NCI-H146 (cell line): ENCODE measurements around the gene LZIC.

ENCODE experiments used
- DNase-seq: peaks from one replicate; lab custom pipeline; 2025; lab: John Stamatoyannopoulos, UW

LZIC gene

DNA sequence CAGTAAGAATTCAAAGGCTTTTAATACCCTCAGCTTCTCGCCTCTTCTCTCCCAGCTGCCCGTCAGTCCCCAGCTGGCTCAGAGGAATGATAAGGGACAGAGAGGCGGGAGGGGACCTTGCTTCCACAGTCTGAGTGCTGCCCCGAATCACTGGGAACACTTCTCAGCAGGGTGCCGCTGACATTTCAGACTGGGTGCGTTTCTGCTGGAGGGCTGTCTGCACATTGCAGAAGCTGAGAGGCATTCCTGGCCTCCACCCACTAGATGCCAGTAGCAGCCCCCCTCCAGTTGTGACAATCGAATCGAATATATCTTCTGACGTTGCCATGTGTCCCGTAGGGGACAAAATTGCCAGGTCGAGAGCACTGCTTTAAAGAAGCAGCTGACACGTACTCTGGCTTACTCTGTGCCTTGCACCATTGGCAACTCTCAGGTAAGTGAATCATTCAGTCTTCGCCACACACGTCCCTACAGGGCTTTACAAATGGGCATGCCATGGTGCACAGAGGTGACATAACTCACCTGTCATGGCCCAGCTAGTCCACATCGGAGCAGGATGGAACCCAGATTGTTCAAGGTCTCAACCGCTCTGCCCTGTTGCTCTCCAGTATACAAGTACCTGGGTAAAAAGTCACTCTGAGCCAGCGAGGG is 57.0 kb downstream of the LZIC start:
- no peak for DNase-seq

- no peak for DNase-seq
Measured at GRCh38 chr1:9884805-9885204, 58.4 kb downstream of the LZIC start.

GRCh38 chr1:9883585-9884449 is 59.4 kb downstream of the LZIC start:
- DNase-seq, result no peak

GRCh38 chr1:9882945-9883303 is 60.3 kb downstream of the LZIC start:
- no peak for DNase-seq

DNA sequence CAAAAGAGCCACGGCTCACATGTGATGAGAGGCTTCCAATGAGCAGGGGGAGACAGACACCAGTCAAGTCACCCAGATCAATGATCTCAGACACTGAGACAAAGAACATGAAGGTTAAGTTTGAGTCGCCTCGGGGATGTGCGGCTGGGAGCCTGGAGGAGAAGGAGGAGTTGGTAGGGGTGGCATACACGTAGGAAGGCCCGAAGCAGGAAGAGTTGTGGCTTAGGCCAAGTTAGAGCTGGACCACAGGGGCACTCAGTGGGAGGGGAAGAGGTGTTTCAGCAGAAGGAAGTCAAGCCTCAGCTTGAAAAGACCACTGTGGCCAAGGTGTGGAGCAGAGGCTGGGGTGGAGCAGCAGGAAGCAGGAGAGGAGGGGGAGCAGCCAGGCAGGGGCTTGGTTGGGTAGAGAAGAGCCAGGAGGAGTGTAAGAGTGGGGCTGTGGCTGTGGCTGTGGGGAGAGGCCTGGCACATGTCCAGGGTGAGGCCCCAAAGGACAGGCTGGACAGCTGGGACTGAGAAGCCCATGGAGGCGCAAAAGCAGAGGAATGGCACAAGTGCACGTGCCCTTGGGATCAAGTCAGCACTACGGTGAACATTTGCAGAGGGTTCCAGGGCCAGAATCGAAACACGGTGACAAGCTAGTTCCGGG is 60.8 kb downstream of the LZIC start:
- no peak for DNase-seq

DNA sequence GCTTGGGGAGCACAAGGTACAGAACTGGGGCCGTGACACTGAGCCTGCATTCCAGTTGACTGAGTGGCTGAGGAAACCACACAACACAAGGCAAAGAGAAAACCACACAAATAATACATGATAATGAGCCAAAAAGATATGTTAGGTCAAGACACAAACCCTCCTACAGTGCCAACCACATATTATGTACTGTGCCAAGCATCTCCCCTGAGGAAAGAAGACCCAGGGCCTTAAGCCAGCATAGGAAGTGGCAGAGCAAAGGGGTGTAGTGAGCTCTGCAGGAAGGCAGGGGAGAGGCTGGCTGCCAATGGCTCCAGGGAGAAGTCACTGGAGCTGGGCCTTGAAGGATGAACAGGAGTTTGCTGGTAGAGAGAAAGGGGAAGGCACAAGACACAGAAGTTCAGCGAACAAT is 61.3 kb downstream of the LZIC start:
- no peak for DNase-seq
